Glomerular endothelial cell (primary cell): ENCODE results near the gene VAMP7. TPM values are rescaled to one million over a fixed set of nuclear protein-coding genes. Genes with fewer than 3 reads are reported as not detected.
"Not testable (repeated sequence)": the region's sequence is repeated elsewhere in the genome, so short reads cannot be mapped to it uniquely, and the experiment has no call there.

Experiments used
- DNase-seq: peaks from one replicate; pipeline ENCODE4 v3.0.0-alpha.2; 2011; ENCODE audit warnings: low read depth, low spot score; ENCODE audit errors: extremely low read depth
- total RNA-seq: library from RNA; depleted of rRNA; stranded (reverse); fragments of >200 nt; gene quantifications from 2 replicates; pipeline ENCODE4 v1.2.3, GENCODE V29; 2015

Gene VAMP7
- total RNA-seq, 1 donor from 2014 or later, result 36.3 TPM

GRCh38 chrX:155986995-155987394, 105.8 kb downstream of the VAMP7 start:
- not testable (repeated sequence) for DNase-seq

- DNase-seq, result no peak
Measured at GRCh38 chrX:155988859-155989258, 107.7 kb downstream of the VAMP7 start.

Other genes starting within 250 kb of the VAMP7 start
- not detected in 2 replicates for gene IL9R, start 116.4 kb downstream of the VAMP7 start, total RNA-seq